ENCODE measurements around the gene PAX6.
A peak's percentile ranks its signal among the peaks of the same experiment; 100 is the strongest.

The PAX6 gene

DNA sequence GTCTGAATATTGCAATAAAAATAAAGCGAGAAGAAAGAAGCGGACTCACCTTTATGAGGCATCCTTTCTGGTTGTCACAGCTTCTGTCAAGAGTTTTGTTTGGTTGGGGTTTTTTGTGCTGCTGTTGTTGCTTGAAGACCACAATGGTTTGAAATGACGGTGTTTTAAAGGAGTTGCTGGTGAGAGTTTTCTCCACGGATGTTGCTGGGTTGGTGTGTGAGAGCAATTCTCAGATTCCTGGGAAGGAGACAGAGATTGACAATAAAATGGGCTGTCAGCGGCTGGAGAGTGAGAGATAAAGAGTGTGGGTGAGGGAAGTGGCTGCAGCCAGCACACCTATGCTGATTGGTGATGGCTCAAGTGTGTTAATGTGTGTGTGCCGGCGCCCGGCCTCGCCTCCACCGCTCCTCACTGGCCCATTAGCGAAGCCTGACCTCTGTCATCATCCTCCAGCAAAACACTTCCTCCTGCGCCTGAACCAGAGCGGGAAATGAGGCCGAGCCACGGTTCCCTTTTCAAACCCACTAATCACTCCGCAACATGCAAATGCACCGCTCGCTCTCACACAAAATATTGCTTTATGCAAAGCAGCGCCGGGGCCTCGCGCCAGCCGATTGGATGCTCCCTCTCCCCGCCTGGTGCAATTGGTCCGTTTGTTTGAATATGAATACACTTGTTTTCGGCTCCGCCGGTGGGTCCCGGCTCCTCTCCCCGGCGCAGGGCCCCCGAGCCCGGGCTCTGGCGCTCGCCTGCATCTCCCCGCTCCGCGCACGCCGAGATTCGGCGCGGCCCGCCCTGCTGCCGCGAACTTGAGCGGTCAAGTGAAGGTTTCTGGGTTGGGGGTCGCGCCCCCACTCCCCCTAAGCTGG is at the start of gene PAX6:
Gene PAX6, minus strand, starts transcription at position 544 of the 869 bp plus-strand sequence. CDS start 4,911 bp downstream, outside the sequence.
- DNase-seq (ENCODE audit: low spot score): peak; percentile 76

DNA sequence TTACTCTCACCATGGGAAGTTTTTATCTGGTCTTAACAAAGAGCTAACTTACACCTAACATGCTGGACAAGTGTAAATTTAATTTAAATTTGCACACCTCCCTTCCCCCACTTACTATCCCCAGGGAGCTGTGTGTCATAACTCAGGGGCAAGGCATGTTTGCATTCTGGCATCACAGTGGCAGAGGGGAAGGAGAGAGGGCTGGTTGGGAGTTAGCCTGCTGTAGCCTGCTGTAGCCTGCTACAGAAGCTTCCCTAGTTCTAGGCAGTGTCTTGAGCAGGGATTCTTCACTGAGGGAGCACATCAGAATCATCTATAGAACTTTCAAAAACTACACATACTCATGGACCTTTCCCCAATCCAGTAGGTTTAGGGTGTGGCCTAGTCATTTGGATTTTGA is 49.3 kb upstream of the PAX6 start:
- no peak for DNase-seq (ENCODE audit: low spot score)

DNA sequence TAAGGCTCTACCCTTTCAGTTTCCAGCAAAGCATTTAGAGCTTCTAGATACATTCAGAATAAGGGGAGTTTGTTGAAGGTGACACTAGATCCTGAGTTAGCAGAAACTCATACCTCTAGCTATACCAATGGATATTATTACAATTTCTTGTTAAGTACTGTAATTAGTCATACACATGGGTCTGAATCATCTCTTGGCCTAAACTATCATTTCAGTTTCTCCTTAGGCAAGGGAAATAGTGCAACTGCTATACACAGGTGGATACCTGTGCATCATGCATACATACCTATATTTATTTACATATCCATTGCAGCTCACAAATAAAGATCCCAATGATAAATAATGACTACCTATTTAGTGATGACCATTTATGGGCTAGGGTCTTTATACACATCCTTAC is 45.1 kb upstream of the PAX6 start:
- DNase-seq (ENCODE audit: low spot score): no peak

- no peak for DNase-seq (ENCODE audit: low spot score)
Measured at GRCh38 chr11:31855466-31855865, 44.3 kb upstream of the PAX6 start.

DNA sequence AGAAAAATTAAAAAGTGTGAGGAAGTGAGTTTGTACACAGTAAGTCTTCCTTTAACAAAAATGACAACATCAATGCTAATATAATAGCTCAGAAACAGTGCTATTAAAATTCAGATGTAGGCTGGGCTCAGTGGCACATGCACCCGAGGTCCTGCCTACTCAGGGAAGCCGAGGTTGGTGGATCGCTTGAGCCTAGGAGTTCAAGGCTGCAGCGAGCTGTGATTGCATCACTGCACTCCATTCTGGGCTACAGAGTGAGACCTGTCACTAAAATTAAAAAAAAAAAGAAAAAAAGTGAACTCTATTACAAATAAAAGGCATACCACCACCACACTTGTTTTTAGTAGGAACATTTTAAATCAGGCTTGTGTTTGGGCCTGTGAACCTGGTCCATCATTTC is 39.2 kb upstream of the PAX6 start:
- no peak for DNase-seq (ENCODE audit: low spot score)

GRCh38 chr11:31847761-31848160 is 36.6 kb upstream of the PAX6 start:
- DNase-seq (ENCODE audit: low spot score): no peak

GRCh38 chr11:31845331-31845730 is 34.2 kb upstream of the PAX6 start:
- DNase-seq (ENCODE audit: low spot score): no peak

- DNase-seq (ENCODE audit: low spot score): no peak
Measured at GRCh38 chr11:31844351-31844750, 33.2 kb upstream of the PAX6 start.

- no peak for DNase-seq (ENCODE audit: low spot score)
Measured at GRCh38 chr11:31841435-31841834, 30.3 kb upstream of the PAX6 start.

GRCh38 chr11:31834237-31834636 is 23.1 kb upstream of the PAX6 start:
- no peak for DNase-seq (ENCODE audit: low spot score)

DNA sequence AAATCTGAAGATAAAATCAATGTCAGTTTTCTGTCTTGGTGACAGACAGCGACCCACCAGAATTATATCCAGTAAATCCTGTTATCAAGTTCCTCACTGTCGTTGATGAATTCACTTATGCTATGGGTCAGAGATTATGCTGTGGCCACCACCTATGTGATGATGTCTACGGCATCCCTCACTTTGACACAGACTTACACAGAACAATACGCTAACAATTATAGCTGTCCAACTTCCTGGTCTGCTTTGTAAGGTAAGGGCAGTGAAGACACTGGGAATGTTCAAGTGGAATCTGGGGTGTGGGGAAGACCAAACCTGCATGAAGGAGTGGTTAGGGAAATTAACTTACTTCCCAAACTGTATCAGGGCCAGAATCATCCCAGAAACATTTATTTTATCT is 19.3 kb upstream of the PAX6 start:
- no peak for DNase-seq (ENCODE audit: low spot score)

DNA sequence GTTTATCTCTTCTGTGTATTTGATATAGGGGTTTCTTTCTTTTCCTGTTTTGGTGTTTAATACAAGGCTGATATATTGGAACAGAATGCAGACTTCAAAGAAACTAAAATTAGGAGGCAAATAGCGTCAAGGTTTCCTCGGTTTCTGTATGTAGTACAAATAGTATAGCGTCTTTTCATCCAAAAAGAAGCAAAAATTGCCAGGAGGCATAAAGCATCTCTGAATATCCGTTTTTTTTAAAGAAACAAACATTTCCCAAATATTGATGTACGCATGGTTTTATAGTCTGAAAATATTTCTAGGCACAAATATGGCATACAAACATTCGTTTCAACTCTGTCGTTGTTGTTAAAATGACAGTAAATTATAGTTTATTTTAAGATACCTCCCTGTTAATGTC is 17.1 kb upstream of the PAX6 start:
- DNase-seq (ENCODE audit: low spot score): no peak

GRCh38 chr11:31827455-31828206 is 16.5 kb upstream of the PAX6 start:
- no peak for DNase-seq (ENCODE audit: low spot score)

DNA sequence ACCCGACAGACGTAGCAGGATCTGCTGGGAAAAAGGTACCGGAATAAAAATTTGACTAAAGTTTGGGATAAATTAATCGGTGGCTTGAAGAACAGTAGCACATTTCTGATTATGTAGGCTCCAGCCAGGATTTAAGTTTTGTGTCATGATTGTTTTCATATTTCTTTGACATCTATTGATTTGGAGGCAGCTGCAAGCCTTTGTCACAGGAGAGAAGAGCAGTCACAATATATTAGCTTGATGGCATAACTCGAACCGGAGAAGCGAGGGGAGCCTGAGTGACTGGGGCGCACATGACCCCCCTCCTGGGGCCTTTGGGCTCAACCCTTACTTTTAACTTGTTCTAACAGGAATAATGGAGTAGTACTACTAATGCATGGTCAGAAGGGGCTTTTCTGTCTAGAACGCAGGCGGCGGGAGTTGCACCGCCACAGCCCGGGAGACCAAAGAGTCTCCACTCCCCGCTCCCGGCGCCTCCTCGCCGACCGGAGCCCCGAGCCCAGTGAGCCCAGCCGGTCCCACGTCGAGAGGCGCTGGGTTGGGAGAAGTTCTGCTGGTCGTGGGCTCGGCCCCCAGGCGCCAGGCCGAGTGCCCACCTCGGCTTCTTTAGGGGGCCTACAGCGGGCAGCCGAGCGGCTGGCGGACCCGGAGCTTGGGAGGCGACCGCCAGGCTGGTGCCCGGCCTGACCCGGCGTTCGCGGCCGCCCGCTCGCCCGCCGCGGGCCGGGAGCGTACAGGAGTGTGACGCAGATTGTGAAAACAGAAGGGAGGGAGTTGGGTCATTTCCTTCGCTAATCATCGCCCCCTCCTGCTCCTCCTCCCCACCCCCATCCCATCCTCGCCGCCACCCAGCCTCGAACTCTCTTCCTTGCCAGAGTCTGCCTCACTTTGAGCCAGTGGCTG is 15.7 kb upstream of the PAX6 start:
- DNase-seq (ENCODE audit: low spot score): no peak

- DNase-seq (ENCODE audit: low spot score): no peak
Measured at GRCh38 chr11:31825838-31826484, 14.8 kb upstream of the PAX6 start.

- DNase-seq (ENCODE audit: low spot score): no peak
Measured at GRCh38 chr11:31824879-31825837, 14.0 kb upstream of the PAX6 start.

DNA sequence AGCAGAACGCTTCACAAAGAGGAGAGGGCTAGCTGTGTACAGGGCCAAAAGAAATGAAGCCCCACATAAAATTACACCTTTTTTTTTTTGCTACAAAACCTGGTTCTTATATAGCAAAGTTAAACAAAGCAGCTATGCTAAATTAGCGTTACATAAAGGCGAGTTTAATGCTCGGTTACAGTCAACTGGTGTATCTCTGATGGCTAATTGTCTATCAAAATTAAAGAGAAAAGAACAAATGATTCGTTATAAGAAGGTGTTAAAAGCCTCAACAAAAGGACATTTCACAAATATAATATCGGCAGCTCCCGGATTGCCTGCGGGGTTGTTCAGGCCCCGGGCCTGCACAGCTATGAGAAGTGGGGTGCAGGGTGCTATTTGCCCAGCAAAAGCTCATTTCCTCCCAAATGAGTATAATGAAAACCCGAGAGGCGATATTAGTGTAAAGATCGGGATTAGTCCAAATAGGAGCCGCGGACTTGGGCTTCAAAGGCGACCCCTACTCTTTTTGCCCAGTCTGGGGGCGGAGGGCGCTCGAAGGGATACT is 13.3 kb upstream of the PAX6 start:
- DNase-seq (ENCODE audit: low spot score): no peak

GRCh38 chr11:31823644-31824331 is 12.7 kb upstream of the PAX6 start:
- DNase-seq (ENCODE audit: low spot score): no peak

GRCh38 chr11:31822927-31823643 is 12.0 kb upstream of the PAX6 start:
- no peak for DNase-seq (ENCODE audit: low spot score)
